ENCODE measurements around the gene WFDC12. TPM values are rescaled to one million over a fixed set of nuclear protein-coding genes. Genes with fewer than 3 reads are reported as not detected.

WFDC12 gene
- total RNA-seq, 2 donors from 2014 or later = not detected

- DNase-seq (ENCODE audit: low spot score) = no peak
- Histone ChIP-seq H3K27ac (no peak overlapping the region), H3K27me3 (replicated peaks; ENCODE audit: insufficient read depth) (no peaks in the 10 kb centered on the region), H3K4me1 (replicated peaks) (no peaks in the 10 kb centered on the region), H3K4me3 (no peak overlapping the region), H3K9me3 (no peaks in the 10 kb centered on the region), H3K36me3 (no peaks in the 10 kb centered on the region)
- TF ChIP-seq CTCF (IDR thresholded peaks at IDR 0.05) (no peak), POLR2AphosphoS5 (IDR thresholded peaks at IDR 0.05) (no peak), POLR2A (IDR thresholded peaks at IDR 0.05) (no peak)
- intact Hi-C loops (cut with DNase I) = no loop called here
- WGBS = 69% methylated on average over 4 of the region's 4 CpGs
These were observed 6.7 kb downstream of the WFDC12 start for GRCh38 chr20:45117581-45117980.

GRCh38 chr20:45115829-45116228 lies 8.4 kb downstream of the WFDC12 start:
- Histone ChIP-seq H3K36me3 (no peaks in the 10 kb centered on the region), H3K27me3 (replicated peaks; ENCODE audit: insufficient read depth) (no peaks in the 10 kb centered on the region), H3K4me3 (no peak overlapping the region), H3K4me1 (replicated peaks) (no peaks in the 10 kb centered on the region), H3K27ac (no peak overlapping the region), H3K9me3 (no peaks in the 10 kb centered on the region)
- DNase-seq (ENCODE audit: low spot score) = no peak
- WGBS = 92% methylated on average over 4 of the region's 4 CpGs
- intact Hi-C loops (cut with DNase I) = no loop called here
- TF ChIP-seq CTCF (IDR thresholded peaks at IDR 0.05) (no peak), POLR2A (IDR thresholded peaks at IDR 0.05) (no peak), POLR2AphosphoS5 (IDR thresholded peaks at IDR 0.05) (no peak)

GRCh38 chr20:45115386-45115774 lies 8.9 kb downstream of the WFDC12 start:
- no peak for DNase-seq (ENCODE audit: low spot score)
- Histone ChIP-seq H3K9me3 (no peaks in the 10 kb centered on the region), H3K27me3 (replicated peaks; ENCODE audit: insufficient read depth) (no peaks in the 10 kb centered on the region), H3K27ac (no peak overlapping the region), H3K4me1 (replicated peaks) (no peaks in the 10 kb centered on the region), H3K4me3 (no peak overlapping the region), H3K36me3 (no peaks in the 10 kb centered on the region)
- 81% methylated on average over 3 of the region's 3 CpGs for WGBS
- no peak for TF ChIP-seq POLR2AphosphoS5 (IDR thresholded peaks at IDR 0.05)
- no peak for TF ChIP-seq POLR2A (IDR thresholded peaks at IDR 0.05)
- TF ChIP-seq CTCF (IDR thresholded peaks at IDR 0.05) = no peak
- intact Hi-C loops (cut with DNase I) = no loop called here

- TF ChIP-seq POLR2AphosphoS5 (IDR thresholded peaks at IDR 0.05) (peak; percentile 37), POLR2A (IDR thresholded peaks at IDR 0.05) (no peak)
- Histone ChIP-seq H3K27ac (no peak within 1 kb of the TSS), H3K36me3 (no peaks in the 10 kb centered on the region), H3K27me3 (replicated peaks; ENCODE audit: insufficient read depth) (no peaks in the 10 kb centered on the region), H3K4me1 (replicated peaks) (no peaks in the 10 kb centered on the region), H3K9me3 (no peaks in the 10 kb centered on the region), H3K4me3 (no peak within 1 kb of the TSS)
- intact Hi-C loops (cut with DNase I) = no loop called here
- DNase-seq (ENCODE audit: low spot score) = peak; percentile 43
- WGBS = 35% methylated on average over 16 of the region's 16 CpGs
These were observed 9.5 kb downstream of the WFDC12 start, which contains the start of gene WFDC5 for GRCh38 chr20:45114465-45115385. WFDC5 (minus strand) TSS chr20:45115174; CDS start chr20:45115083, 91 bp downstream.

- intact Hi-C loops (cut with DNase I) = no loop called here
- Histone ChIP-seq H3K4me3 (no peak overlapping the region), H3K9me3 (no peaks in the 10 kb centered on the region), H3K4me1 (replicated peaks) (no peaks in the 10 kb centered on the region), H3K27ac (no peak overlapping the region), H3K36me3 (no peaks in the 10 kb centered on the region), H3K27me3 (replicated peaks; ENCODE audit: insufficient read depth) (no peaks in the 10 kb centered on the region)
- TF ChIP-seq CTCF (IDR thresholded peaks at IDR 0.05) = no peak
- TF ChIP-seq POLR2AphosphoS5 (IDR thresholded peaks at IDR 0.05) = no peak
- no peak for TF ChIP-seq POLR2A (IDR thresholded peaks at IDR 0.05)
- WGBS = 94% methylated on average over 3 of the region's 3 CpGs
- DNase-seq (ENCODE audit: low spot score) = no peak
These were observed 10.4 kb downstream of the WFDC12 start for GRCh38 chr20:45113865-45114264.
